BLaER1 treated with 17β-estradiol and CSF1 and Interleukin-3, amounts not matched to agents 10 nM and 100 nM (cell line): ENCODE results near the gene CLTCL1.
A peak's percentile ranks its signal among the peaks of the same experiment; 100 is the strongest.
"Not testable (repeated sequence)": the region's sequence is repeated elsewhere in the genome, so short reads cannot be mapped to it uniquely, and the experiment has no call there.

Experiments
- H3K27ac ChIP-seq, 11 experiments: shearing (Covaris generic); formaldehyde crosslinking; 2 replicates each; pipeline ENCODE4 v1.8.1; 2022
- H3K27me3 ChIP-seq, 11 experiments: shearing (Covaris generic); formaldehyde crosslinking; 2 replicates each; pipeline ENCODE4 v1.8.1; 2022
- H3K36me3 ChIP-seq, 11 experiments: shearing (Covaris generic); formaldehyde crosslinking; 2 replicates each; pipeline ENCODE4 v1.8.1; 2022
- H3K4me1 ChIP-seq, 10 experiments: shearing (Covaris generic); formaldehyde crosslinking; 2 replicates each; pipeline ENCODE4 v1.8.1; 2022
- H3K4me2 ChIP-seq, 11 experiments: shearing (Covaris generic); formaldehyde crosslinking; 2 replicates each; pipeline ENCODE4 v1.8.1; 2022
- H3K4me3 ChIP-seq, 10 experiments: shearing (Covaris generic); formaldehyde crosslinking; 2 replicates each; pipeline ENCODE4 v1.8.1; 2022
- H3K9ac ChIP-seq, 11 experiments: shearing (Covaris generic); formaldehyde crosslinking; 2 replicates each; pipeline ENCODE4 v1.8.1; 2022
- H3K9me3 ChIP-seq, 11 experiments: shearing (Covaris generic); formaldehyde crosslinking; replicated peaks in 1 of 11; 2 replicates each; pipeline ENCODE4 v1.8.1; 2022
- H4K20me1 ChIP-seq, 11 experiments: shearing (Covaris generic); formaldehyde crosslinking; 2 replicates each; pipeline ENCODE4 v1.8.1; 2022
- Cebpa-rat ChIP-seq, 11 experiments: shearing (Covaris generic); IDR thresholded peaks; 2 replicates each; pipeline ENCODE4 v1.8.1; 2022

The CLTCL1 gene

GRCh38 chr22:19270873-19271272, 20.6 kb downstream of the CLTCL1 start:
- no peak overlapping the region for H3K4me3 ChIP-seq
- no peak overlapping the region for H3K27ac ChIP-seq
- H3K4me2 ChIP-seq: no peak overlapping the region
- H4K20me1 ChIP-seq: no peaks in the 10 kb centered on the region
- no peak for TF ChIP-seq Cebpa-rat (IDR thresholded peaks at IDR 0.05)
- no peak overlapping the region for H3K9ac ChIP-seq
- H3K36me3 ChIP-seq: peaks cover 10 to 45% (median 26%) of the 10 kb centered on the region in 11 experiments; a peak in 20 of 22 replicates
- H3K9me3 ChIP-seq: peaks cover 11 to 30% (median 23%) of the 10 kb centered on the region in 11 experiments
- H3K4me1 ChIP-seq: peaks cover 3 to 8% (median 7%) of the 10 kb centered on the region in 10 experiments; a peak in 17 of 20 replicates
- no peaks in the 10 kb centered on the region for H3K27me3 ChIP-seq

- no peaks in the 10 kb centered on the region for H3K4me1 ChIP-seq
- TF ChIP-seq Cebpa-rat (IDR thresholded peaks at IDR 0.05): no peak
- H4K20me1 ChIP-seq: no peaks in the 10 kb centered on the region
- H3K4me2 ChIP-seq: no peak overlapping the region
- no peak overlapping the region for H3K4me3 ChIP-seq
- H3K27ac ChIP-seq: no peak overlapping the region
- no peak overlapping the region for H3K9ac ChIP-seq
- H3K27me3 ChIP-seq: no peaks in the 10 kb centered on the region
- H3K9me3 ChIP-seq: peaks cover 15 to 34% (median 28%) of the 10 kb centered on the region in 11 experiments
- H3K36me3 ChIP-seq: peaks cover 11 to 41% (median 22%) of the 10 kb centered on the region in 11 experiments; a peak in 20 of 22 replicates
These were observed 24.9 kb downstream of the CLTCL1 start for GRCh38 chr22:19266547-19267086.

DNA sequence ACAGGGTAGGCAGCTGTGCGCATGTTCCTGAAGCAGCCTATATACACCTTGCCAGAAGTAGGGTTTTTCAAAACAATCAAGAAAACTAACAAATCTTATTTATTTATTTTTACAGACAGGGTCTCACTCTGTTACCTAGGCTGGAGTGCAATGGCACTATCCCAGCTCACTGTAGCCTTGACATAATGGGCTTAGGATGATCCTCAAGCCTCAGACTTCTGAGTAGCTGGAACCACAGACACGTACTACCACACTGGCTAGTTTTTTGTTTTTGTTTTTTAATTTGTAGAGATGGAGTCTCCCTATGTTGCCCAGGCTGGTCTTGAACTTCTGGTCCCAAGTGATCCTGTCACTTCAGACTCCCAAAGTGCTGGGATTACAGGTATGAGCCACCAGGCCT, 25.7 kb downstream of the CLTCL1 start:
- Histone ChIP-seq H3K9ac (no peak overlapping the region), H3K4me1 (no peaks in the 10 kb centered on the region), H3K4me2 (no peak overlapping the region), H3K36me3 (peaks cover 11 to 41% (median 22%) of the 10 kb centered on the region in 11 experiments; a peak in 20 of 22 replicates), H4K20me1 (no peaks in the 10 kb centered on the region), H3K9me3 (peaks cover 15 to 37% (median 28%) of the 10 kb centered on the region in 11 experiments), H3K27me3 (no peaks in the 10 kb centered on the region), H3K27ac (no peak overlapping the region), H3K4me3 (no peak overlapping the region)
- TF ChIP-seq Cebpa-rat (IDR thresholded peaks at IDR 0.05): no peak

GRCh38 chr22:19260804-19261203, 30.7 kb downstream of the CLTCL1 start:
- Histone ChIP-seq H3K9ac (no peak overlapping the region), H3K27ac (no peak overlapping the region), H4K20me1 (no peaks in the 10 kb centered on the region), H3K36me3 (peaks cover 2 to 36% (median 24%) of the 10 kb centered on the region in 11 experiments; a peak in 17 of 22 replicates), H3K27me3 (no peaks in the 10 kb centered on the region), H3K4me1 (peaks cover 0 to 13% (median 11%) of the 10 kb centered on the region in 10 experiments; a peak in 10 of 20 replicates), H3K4me2 (no peak overlapping the region), H3K4me3 (no peak overlapping the region), H3K9me3 (peaks cover 11 to 44% (median 22%) of the 10 kb centered on the region in 11 experiments)
- TF ChIP-seq Cebpa-rat (IDR thresholded peaks at IDR 0.05): no peak

- TF ChIP-seq Cebpa-rat (IDR thresholded peaks at IDR 0.05): no peak
- peak overlapping the region in 8 of 11 experiments; percentile 36 to 72 (median 50); a peak in 11 of 22 replicates for H3K27ac ChIP-seq
- peaks cover 15 to 47% (median 25%) of the 10 kb centered on the region in 11 experiments for H3K9me3 ChIP-seq
- peak overlapping the region in 6 of 11 experiments; percentile 41 to 71 (median 58); a peak in 8 of 22 replicates for H3K4me2 ChIP-seq
- peaks cover 0 to 13% (median 11%) of the 10 kb centered on the region in 10 experiments; a peak in 10 of 20 replicates for H3K4me1 ChIP-seq
- peak overlapping the region in 2 of 10 experiments; percentile 11 to 28; a peak in 2 of 20 replicates for H3K4me3 ChIP-seq
- H3K9ac ChIP-seq: peak overlapping the region in 6 of 11 experiments; percentile 5 to 59 (median 54); a peak in 9 of 22 replicates
- H3K36me3 ChIP-seq: peaks cover 0 to 39% (median 26%) of the 10 kb centered on the region in 11 experiments; a peak in 16 of 22 replicates
- H4K20me1 ChIP-seq: no peaks in the 10 kb centered on the region
- no peaks in the 10 kb centered on the region for H3K27me3 ChIP-seq
These were observed 31.3 kb downstream of the CLTCL1 start for GRCh38 chr22:19260194-19260593.

DNA sequence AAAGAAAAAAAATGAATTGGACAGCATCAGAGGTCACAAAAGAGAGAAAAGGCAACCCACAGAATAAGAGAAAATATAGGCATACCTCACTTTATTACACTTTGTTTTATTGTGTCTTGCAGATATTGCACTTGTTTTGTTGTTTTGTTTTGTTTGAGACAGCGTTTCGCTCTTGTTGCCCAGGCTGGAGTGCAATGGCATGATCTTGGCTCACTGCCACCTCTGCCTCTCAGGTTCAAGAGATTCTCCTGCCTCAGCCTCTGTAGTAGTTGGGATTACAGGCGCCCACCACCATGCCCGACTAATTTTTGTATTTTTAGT, 32.6 kb downstream of the CLTCL1 start:
- H3K9ac ChIP-seq, H3K4me3 ChIP-seq, H4K20me1 ChIP-seq, H3K27me3 ChIP-seq: not testable (repeated sequence)
- H3K4me1 ChIP-seq: peaks cover 0 to 13% (median 11%) of the 10 kb centered on the region in 10 experiments; a peak in 10 of 20 replicates
- peaks cover 20 to 49% (median 28%) of the 10 kb centered on the region in 11 experiments for H3K9me3 ChIP-seq
- H3K36me3 ChIP-seq: peaks cover 0 to 42% (median 27%) of the 10 kb centered on the region in 11 experiments; a peak in 17 of 22 replicates
- H3K4me2 ChIP-seq: peak overlapping the region in 7 of 11 experiments; percentile 31 to 71 (median 59); a peak in 10 of 22 replicates
- H3K27ac ChIP-seq: peak overlapping the region in 5 of 11 experiments; percentile 49 to 72 (median 65); a peak in 8 of 22 replicates

GRCh38 chr22:19258371-19258770, 33.1 kb downstream of the CLTCL1 start:
- no peak overlapping the region for H3K27ac ChIP-seq

DNA sequence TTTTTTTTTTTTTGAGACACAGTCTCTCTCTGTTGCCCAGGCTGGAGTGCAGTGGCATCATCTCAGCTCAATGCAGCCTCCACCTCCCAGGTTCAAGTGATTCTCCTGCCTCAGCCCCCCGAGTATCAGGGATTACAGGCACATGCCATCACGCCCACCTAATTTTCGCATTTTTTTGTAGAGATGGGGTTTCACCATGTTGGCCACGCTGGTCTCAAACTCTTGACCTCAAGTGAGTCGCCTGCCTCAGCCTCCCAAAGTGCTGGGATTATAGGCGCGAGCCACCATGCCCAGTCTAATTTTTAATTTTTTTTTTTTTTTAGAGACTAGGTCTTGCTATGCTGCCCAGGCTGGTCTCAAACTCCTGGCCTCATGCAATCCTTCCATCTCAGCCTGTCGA, 35.2 kb downstream of the CLTCL1 start:
- peaks cover 0 to 13% (median 11%) of the 10 kb centered on the region in 10 experiments; a peak in 10 of 20 replicates for H3K4me1 ChIP-seq
- H4K20me1 ChIP-seq, H3K9ac ChIP-seq, H3K27ac ChIP-seq, H3K4me3 ChIP-seq, H3K4me2 ChIP-seq, H3K27me3 ChIP-seq: not testable (repeated sequence)
- H3K9me3 ChIP-seq: peaks cover 20 to 48% (median 28%) of the 10 kb centered on the region in 11 experiments
- peaks cover 8 to 59% (median 29%) of the 10 kb centered on the region in 11 experiments; a peak in 20 of 22 replicates for H3K36me3 ChIP-seq

More at GRCh38 chr22:19258371-19258770, 33.1 kb downstream of the CLTCL1 start:
- TF ChIP-seq Cebpa-rat (IDR thresholded peaks at IDR 0.05): no peak
- no peak overlapping the region for H3K9ac ChIP-seq
- H3K9me3 ChIP-seq: peaks cover 20 to 49% (median 28%) of the 10 kb centered on the region in 11 experiments
- peaks cover 4 to 47% (median 27%) of the 10 kb centered on the region in 11 experiments; a peak in 19 of 22 replicates for H3K36me3 ChIP-seq
- H3K4me2 ChIP-seq: no peak overlapping the region
- peaks cover 0 to 13% (median 11%) of the 10 kb centered on the region in 10 experiments; a peak in 10 of 20 replicates for H3K4me1 ChIP-seq
- no peak overlapping the region for H3K4me3 ChIP-seq
- no peaks in the 10 kb centered on the region for H3K27me3 ChIP-seq
- no peaks in the 10 kb centered on the region for H4K20me1 ChIP-seq

DNA sequence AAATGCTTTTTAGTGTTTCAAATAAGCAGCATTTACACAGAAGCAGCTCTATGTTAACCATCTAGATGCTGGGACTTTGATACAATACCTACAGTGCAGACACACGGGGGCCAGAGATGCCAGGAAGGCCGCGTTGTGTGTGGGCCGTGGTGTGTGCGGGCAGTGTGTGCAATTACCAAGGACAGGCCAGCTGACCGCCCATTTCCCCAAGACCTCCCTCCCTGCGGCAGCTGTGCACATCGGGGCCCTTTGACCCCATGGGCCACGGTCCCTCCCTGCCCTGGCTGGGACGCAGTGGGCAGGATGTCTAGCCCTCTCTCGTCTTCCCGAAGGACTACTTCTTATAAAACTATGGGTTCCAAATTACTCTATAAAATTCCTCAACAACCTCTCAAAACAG, 38.4 kb downstream of the CLTCL1 start:
- peaks cover 20 to 31% (median 27%) of the 10 kb centered on the region in 11 experiments for H3K9me3 ChIP-seq
- no peak for TF ChIP-seq Cebpa-rat (IDR thresholded peaks at IDR 0.05)
- no peak overlapping the region for H3K4me2 ChIP-seq
- H3K27me3 ChIP-seq: no peaks in the 10 kb centered on the region
- peaks cover 7 to 65% (median 25%) of the 10 kb centered on the region in 11 experiments; a peak in 20 of 22 replicates for H3K36me3 ChIP-seq
- no peak overlapping the region for H3K4me3 ChIP-seq
- H3K4me1 ChIP-seq: no peaks in the 10 kb centered on the region
- H4K20me1 ChIP-seq: no peaks in the 10 kb centered on the region
- no peak overlapping the region for H3K9ac ChIP-seq
- H3K27ac ChIP-seq: no peak overlapping the region
